ENCODE data around the gene KDM4C.

KDM4C gene

GRCh38 chr9:6965566-6965965, 207.8 kb downstream of the KDM4C start:
- DNase-seq (ENCODE audit: low read depth in 4 of 4, low spot score in 1 of 4): no peak

GRCh38 chr9:6968271-6968670, 210.5 kb downstream of the KDM4C start:
- no peak for DNase-seq (ENCODE audit: low read depth in 4 of 4, low spot score in 1 of 4)

DNA sequence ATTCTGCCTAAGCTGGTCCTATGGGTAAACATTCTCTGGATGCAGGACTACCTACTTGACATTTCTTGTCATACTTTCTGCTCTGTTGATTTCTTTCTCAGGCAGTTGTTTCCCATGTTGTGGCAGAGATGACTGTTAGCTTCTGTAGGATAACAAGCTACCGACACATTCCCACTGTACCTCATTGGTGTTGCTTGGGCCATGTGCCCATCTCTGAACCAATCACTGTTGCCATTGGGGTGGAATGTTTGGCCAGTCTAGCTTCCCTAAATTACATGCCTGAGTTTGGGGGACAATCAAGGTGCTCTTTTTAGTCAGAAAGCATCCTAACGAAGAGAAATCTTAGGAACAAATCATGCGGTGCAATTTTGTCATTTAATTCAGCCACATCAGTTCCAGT, 212.0 kb downstream of the KDM4C start:
- DNase-seq (ENCODE audit: low read depth in 4 of 4, low spot score in 1 of 4): no peak

DNA sequence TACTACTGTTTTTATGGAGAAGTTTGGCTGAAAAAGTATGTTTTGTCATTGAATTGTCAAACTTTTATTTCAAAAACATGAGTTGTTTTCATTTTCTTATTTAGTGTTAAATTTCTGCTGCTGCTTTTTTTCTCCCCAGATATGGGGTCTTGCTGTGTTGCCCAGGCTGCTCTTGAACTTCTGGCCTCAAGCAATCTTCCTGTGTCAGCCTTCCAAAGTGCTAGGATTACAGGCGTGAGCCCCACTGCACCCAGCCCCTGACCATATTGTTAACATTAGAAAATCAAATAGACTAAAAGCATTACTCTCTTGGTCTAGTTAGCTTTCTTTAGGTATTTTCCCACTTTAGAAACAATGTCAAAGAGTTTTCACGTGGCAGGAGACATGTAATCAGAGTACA, 215.3 kb downstream of the KDM4C start:
- no peak for DNase-seq (ENCODE audit: low read depth in 4 of 4, low spot score in 1 of 4)

- no peak for DNase-seq (ENCODE audit: low read depth in 4 of 4, low spot score in 1 of 4)
These were observed 216.0 kb downstream of the KDM4C start for GRCh38 chr9:6973762-6974161.

DNA sequence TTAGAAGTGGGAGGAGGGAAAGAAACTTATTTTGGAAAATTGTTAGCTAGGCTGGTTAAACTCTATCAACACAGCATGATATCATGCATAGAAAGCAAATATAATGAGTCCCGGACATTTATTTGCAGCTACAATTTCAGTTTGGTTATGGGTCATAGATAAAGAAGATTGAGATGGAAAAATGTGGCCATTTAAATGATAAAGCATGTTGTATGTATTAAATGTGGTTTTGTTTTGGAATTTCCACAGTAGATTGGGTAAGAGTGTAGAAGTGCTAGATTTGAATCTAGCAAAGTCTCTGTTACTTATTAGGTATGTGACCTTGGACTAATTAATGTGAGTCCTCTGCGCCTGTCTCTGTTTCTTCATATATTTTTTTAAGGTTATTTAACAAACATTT, 217.4 kb downstream of the KDM4C start:
- DNase-seq (ENCODE audit: low read depth in 4 of 4, low spot score in 1 of 4): no peak

DNA sequence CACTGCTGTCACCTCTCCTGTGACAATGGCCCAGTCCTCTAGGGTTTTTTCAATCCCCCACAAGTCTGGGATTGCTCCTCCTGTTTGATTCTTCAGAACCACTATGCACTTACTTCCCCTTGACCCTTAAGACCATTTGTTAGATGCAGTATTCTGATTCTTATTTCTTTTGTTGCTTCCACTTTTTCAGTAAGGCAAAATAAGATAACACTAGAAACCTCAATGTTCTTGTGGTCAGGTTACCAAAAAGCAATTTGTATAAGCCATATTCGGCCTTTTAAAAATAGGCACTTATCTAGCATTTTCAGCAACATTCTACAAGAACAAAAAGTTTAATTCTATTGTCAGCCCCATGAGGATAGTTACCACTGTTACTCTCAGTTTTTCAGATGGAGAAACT, 220.0 kb downstream of the KDM4C start:
- no peak for DNase-seq (ENCODE audit: low read depth in 4 of 4, low spot score in 1 of 4)

- no peak for DNase-seq (ENCODE audit: low read depth in 4 of 4, low spot score in 1 of 4)
These were observed 220.8 kb downstream of the KDM4C start for GRCh38 chr9:6978591-6978990.

DNA sequence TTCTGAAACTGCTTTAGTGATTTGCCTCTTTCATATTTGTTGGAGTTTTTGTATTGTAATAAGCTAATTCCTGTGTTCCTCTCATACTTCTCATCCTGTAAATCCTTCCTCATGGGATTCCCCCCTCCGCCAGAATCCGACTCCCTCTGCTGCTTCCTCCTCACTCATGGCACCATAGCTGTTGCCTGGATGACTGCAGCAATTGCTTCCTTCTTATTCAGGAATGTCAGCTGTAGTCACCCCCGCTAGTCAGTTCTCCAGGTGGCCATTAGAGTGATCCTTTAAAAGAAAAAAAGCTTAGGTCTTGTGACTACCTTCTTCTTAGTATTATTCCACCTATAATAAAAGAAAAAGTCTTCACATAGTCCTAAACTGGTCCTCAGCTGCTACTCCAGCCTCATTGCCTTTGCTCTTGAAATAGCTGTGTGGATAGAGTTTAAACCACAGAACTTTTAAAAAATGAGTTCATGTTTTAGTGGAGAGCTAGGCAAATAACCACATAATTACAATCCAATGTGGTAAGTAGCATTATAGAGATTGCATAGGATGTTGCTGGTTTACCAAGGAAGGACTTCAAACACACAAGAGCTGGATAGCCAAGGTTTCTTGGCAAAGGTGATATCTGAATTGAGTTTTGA, 227.3 kb downstream of the KDM4C start:
- no peak for DNase-seq (ENCODE audit: low read depth in 4 of 4, low spot score in 1 of 4)

- DNase-seq (ENCODE audit: low read depth in 4 of 4, low spot score in 1 of 4): no peak
These were observed 228.5 kb downstream of the KDM4C start for GRCh38 chr9:6986141-6986815.

DNA sequence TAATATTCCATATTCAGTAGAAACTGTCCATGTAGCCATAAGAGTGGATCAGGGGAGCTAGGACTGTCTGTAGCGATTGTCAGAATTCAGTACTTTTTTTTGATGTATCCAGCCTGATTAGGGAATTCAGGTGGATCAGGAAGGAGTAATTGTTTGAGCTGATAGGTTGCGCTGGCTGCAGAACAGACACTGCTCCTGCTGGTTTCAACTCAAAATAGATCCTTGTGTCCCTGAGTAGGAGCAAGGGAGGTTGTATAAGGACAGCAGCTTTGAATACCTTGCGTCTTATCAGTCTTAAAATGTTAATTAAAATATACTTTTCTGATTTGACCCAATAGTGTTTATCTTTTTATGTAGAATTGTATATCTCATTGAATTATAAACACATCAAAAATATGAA, 229.6 kb downstream of the KDM4C start:
- DNase-seq (ENCODE audit: low read depth in 4 of 4, low spot score in 1 of 4): no peak

DNA sequence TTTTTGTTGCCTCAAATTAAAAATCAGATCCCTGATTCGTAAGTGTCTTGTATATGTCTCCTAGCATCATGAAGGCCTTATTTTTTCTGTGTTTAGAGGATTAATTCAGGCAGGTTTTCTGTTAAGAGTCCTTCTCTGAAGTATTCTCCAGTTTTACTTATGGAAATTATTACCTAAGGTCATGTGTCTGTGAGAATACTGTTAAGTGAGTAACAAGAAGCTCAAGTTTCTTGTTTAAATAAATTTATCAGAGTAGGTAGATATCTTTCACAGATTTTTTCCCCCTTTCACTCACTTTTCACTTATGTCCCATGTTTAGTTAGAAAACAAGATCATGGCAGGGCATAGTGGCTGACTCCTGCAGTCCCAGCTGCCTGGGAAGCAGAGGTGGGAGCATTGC, 233.6 kb downstream of the KDM4C start:
- DNase-seq (ENCODE audit: low read depth in 4 of 4, low spot score in 1 of 4): no peak

DNA sequence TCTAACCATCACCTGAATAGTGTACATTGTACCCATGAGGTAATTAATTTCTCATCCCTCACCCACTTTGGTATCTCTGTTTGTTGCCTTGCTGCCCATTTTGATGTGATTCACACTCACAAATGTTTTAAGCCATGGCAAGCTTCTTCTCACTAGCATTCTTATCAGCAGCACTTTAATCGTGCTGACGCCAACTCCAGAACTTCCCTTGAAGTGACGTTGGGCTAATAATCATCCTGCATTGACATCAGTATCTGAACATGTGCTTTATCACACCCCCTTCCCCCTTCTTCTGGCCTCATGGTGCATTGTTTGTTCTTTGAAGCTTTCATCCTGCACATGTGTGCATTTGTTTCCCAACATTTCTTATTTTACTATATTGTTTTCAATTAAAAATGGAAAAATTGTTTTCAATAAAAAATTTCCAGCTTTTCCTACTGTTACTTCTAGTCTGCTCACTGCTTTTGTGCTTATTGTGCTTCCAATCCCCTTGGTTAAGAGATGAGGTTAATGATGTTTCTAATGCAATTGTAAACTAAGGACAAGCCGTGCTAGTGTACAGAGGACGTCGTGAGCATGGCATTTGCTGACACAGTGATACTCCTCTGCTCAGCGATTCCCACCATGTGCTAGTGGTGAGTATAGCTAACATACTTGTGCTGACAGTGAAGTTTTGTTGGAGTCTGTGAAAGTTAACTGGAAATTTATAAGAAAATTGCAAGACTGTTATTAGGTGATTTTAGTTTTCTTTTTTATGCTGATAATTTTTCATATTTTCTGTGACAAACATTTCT, 238.5 kb downstream of the KDM4C start:
- no peak for DNase-seq (ENCODE audit: low read depth in 4 of 4, low spot score in 1 of 4)

DNA sequence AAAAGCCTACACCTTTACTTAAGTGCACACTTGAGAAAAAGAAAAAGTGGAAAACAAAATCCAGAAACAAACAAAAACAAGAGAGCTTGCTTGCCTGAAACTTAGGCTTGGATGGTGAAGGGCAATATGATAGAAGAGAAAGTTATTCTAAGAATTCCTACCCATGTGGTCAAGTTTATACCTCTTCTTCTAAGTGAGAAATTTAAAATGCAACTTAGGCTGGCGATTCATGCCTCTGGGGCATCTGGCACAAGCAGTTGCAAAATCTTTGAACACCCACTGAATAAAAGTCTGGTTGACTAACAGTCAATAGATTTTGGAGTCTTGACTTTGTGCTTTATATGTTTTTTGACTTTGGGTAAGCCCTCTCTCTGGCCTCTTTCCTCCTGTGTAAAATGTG, 239.6 kb downstream of the KDM4C start:
- no peak for DNase-seq (ENCODE audit: low read depth in 4 of 4, low spot score in 1 of 4)

DNA sequence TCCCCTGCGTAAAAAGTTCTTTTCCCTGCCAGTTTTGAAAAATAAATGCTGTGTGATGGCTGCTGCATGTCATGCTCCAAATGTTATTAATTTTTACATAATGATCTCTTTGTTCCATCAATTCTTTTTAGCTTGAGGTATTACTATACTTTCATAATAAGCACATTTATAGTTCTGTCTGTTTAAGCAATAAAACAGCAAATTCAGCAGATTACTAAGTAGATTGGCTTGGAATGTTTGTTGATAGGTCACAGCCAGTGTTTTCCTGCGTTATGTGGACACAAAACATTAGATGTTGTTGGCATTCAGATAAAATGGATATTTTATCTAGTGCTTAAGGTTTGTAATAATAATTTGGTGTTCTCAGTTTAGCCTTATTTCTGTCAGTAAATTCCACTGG, 242.0 kb downstream of the KDM4C start:
- no peak for DNase-seq (ENCODE audit: low read depth in 4 of 4, low spot score in 1 of 4)

DNA sequence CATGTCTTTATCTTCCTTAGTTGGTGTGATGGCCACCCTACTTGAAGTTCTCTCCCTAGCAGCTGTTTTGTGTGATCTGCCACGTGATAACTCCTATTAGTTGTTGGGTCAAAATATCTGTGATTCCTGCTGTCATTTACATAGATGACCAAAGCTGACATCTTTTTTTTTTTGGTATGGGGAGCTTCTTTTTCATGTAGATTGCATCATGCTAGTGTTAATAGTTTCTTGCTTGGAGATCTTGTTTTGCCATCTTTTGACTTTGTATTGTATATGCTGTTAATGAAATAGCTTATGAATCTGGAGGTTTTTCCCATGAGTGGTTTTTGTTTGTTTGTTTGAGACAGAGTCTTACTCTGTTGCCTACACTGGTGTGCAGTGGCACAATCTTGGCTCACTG, 243.8 kb downstream of the KDM4C start:
- no peak for DNase-seq (ENCODE audit: low read depth in 4 of 4, low spot score in 1 of 4)

DNA sequence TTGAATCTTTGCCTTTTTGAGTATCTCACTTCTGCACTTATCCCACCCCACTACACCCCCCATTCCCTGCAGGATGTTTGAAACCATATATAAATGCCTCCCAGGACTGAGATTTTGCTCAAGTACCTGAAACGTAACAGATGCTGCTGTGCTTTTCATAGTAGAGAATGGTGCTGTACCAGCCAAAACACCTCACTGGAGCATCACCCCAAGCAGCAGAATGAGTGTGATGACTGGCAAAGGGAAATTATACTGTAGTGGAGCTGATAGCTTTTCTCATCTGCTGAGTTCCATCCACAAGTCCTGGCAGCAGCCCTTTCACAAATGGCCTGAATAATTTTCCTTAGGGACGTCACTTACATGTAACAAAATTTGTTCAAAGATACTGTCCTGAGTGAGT, 246.1 kb downstream of the KDM4C start:
- no peak for DNase-seq (ENCODE audit: low read depth in 4 of 4, low spot score in 1 of 4)

GRCh38 chr9:7006417-7006816, 248.6 kb downstream of the KDM4C start:
- no peak for DNase-seq (ENCODE audit: low read depth in 4 of 4, low spot score in 1 of 4)

- DNase-seq (ENCODE audit: low read depth in 4 of 4, low spot score in 1 of 4): no peak
These were observed 250.6 kb downstream of the KDM4C start for GRCh38 chr9:7008411-7008810.

- DNase-seq (ENCODE audit: low read depth in 4 of 4, low spot score in 1 of 4): no peak
These were observed 251.3 kb downstream of the KDM4C start for GRCh38 chr9:7009065-7009464.

DNA sequence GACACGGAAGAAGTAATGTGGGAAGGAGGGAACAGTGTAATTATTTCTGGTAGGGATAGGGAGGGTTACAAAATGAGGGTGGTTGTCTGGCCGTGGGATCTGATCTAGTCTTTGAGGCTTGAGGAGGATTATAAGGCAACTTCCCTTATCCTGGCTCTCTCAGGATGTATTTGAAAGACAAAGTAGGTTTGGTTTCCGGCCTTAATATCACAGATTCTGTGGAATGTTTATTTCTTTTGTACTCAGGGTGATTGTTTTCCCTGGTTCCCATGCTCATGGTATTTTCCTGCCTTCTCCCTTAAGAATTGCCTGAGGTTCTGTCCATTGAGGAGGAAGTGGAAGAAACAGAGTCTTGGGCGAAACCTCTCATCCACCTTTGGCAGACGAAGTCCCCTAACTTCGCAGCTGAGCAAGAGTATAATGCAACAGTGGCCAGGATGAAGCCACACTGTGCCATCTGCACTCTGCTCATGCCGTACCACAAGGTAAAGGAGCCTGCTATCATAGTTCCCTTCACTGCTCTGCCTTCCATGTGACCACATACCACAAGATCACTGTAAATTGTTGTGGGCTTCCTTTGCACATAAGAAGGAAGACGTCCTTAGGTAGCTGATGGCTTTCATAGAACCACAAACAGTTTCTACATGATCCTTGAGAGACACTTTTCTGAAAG, 253.8 kb downstream of the KDM4C start:
- DNase-seq (ENCODE audit: low read depth in 4 of 4, low spot score in 1 of 4): no peak

- DNase-seq (ENCODE audit: low read depth in 4 of 4, low spot score in 1 of 4): no peak
These were observed 270.2 kb downstream of the KDM4C start for GRCh38 chr9:7027996-7028395.

Data from stimulated activated CD4-positive, alpha-beta T cell treated with anti-CD3 and anti-CD28 coated beads, Interleukin-1b, Interleukin-23, amount 100 ng/mL, for 24 hours (primary cell).